ENCODE data around the gene SLC16A4.

DNA sequence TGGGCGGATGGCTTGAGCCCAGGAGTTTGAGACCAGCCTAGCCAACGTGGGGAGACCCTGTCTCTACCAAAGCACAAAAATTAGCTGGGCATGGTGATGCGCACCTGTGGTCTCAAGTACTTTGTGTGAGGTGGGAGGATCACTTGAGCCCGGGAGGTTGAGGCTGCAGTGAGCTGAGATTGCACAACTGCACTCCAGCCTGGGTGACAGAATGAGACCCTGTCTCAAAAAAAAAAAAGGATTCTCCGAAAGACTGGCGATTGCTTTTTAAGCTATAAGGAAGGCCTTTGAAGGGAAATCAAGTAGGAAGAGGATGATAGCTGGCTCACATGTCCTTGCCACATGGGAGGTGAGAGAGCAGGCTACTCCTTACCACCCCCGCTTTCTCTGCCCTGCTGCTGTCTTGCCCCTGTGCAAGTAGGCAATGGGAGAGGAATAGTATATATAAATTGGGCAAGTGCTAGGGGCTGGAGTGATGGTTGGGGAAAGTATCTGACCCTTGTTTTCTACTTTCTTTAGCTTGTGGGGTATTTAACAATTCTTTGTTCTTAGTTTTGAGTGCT is 20.4 kb upstream of the SLC16A4 start:
- no peak for TF ChIP-seq POLR2A (IDR thresholded peaks at IDR 0.05)
- TF ChIP-seq, protein P1, sequence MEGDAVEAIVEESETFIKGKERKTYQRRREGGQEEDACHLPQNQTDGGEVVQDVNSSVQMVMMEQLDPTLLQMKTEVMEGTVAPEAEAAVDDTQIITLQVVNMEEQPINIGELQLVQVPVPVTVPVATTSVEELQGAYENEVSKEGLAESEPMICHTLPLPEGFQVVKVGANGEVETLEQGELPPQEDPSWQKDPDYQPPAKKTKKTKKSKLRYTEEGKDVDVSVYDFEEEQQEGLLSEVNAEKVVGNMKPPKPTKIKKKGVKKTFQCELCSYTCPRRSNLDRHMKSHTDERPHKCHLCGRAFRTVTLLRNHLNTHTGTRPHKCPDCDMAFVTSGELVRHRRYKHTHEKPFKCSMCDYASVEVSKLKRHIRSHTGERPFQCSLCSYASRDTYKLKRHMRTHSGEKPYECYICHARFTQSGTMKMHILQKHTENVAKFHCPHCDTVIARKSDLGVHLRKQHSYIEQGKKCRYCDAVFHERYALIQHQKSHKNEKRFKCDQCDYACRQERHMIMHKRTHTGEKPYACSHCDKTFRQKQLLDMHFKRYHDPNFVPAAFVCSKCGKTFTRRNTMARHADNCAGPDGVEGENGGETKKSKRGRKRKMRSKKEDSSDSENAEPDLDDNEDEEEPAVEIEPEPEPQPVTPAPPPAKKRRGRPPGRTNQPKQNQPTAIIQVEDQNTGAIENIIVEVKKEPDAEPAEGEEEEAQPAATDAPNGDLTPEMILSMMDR (IDR thresholded peaks at IDR 0.05): no peak
